Adrenal gland (tissue), 5 donors: Measurements from ENCODE around the gene FNIP2.

ENCODE experiments used
- CTCF ChIP-seq, 6 experiments: fragments of 450-650 bp in 4 of 6; fragments of 200-600 bp in 2 of 6; sonication (generic) in 1 of 6; IDR thresholded peaks; 1 replicate in 5 of 6; 2 replicates in 1 of 6; pipeline versions ENCODE4 v1.5.1 to v1.8.0; 2016 to 2021; ENCODE audit warnings: antibody characterized with exemption in 6 of 6, mild to moderate bottlenecking in 2 of 6, moderate library complexity in 1 of 6
- POLR2A ChIP-seq, 2 donors: fragments of 450-650 bp; IDR thresholded peaks; one replicate each; pipeline ENCODE4 v1.6.1; 2017; ENCODE audit warnings: antibody characterized with exemption in 2 of 2, mild to moderate bottlenecking in 2 of 2, moderate library complexity in 1 of 2
- donor health status: DM: no; HTN: no; CAD: no.

GRCh38 chr4:158754385-158755180 is 14.2 kb upstream of the FNIP2 start:
- TF ChIP-seq POLR2A (IDR thresholded peaks at IDR 0.05) (no peak), CTCF (IDR thresholded peaks at IDR 0.05) (no peak)
